ENCODE data around the gene VPS33B. TPM values are rescaled to one million over a fixed set of nuclear protein-coding genes. Genes with fewer than 3 reads are reported as not detected.

VPS33B gene
- total and polyA plus RNA-seq, 2 of the 13 experiments (the other 11 are each of a cell fraction or from before 2014, with no cell fraction given): 15.8 to 16.5 TPM

GRCh38 chr15:90994417-90995311, 27.7 kb downstream of the VPS33B start, which contains the start of gene PRC1 (continued):
- no peak for TF ChIP-seq SOX13 (IDR thresholded peaks at IDR 0.05)
- TF ChIP-seq SOX13 (CRISPR knock-in tag; conservative IDR thresholded peaks at IDR 0.05 in 1 of 2, IDR thresholded peaks at IDR 0.05 in 1 of 2): peak in 1 of 2 experiments; percentile 52; a peak in 1 of 4 replicates
- peak; percentile 62 for TF ChIP-seq ZNF777 (CRISPR knock-in tag; IDR thresholded peaks at IDR 0.05)
- TF ChIP-seq ZNF160 (CRISPR knock-in tag; IDR thresholded peaks at IDR 0.05): 0 out of 2 replicates have a peak, but pooled peaks have one; percentile 59
- TF ChIP-seq ZNF350 (CRISPR knock-in tag; IDR thresholded peaks at IDR 0.05; ENCODE audit: borderline replicate concordance, low read depth): peak; percentile 82
- TF ChIP-seq KDM5B (CRISPR knock-in tag; IDR thresholded peaks at IDR 0.05; ENCODE audit: borderline replicate concordance): peak; percentile 88; the same call in 1 of the 2 replicates
- TF ChIP-seq ZBTB2 (CRISPR knock-in tag; IDR thresholded peaks at IDR 0.05; ENCODE audit: low read depth): peak; percentile 13; the same call in 1 of the 2 replicates
- TF ChIP-seq, protein P1, sequence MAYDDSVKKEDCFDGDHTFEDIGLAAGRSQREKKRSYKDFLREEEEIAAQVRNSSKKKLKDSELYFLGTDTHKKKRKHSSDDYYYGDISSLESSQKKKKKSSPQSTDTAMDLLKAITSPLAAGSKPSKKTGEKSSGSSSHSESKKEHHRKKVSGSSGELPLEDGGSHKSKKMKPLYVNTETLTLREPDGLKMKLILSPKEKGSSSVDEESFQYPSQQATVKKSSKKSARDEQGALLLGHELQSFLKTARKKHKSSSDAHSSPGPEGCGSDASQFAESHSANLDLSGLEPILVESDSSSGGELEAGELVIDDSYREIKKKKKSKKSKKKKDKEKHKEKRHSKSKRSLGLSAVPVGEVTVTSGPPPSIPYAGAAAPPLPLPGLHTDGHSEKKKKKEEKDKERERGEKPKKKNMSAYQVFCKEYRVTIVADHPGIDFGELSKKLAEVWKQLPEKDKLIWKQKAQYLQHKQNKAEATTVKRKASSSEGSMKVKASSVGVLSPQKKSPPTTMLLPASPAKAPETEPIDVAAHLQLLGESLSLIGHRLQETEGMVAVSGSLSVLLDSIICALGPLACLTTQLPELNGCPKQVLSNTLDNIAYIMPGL (CRISPR knock-in tag; IDR thresholded peaks at IDR 0.05; ENCODE audit: borderline replicate concordance in 1 of 2, low read depth in 1 of 2): peak; percentile 83 to 85
- TF ChIP-seq ZNF274 (CRISPR knock-in tag; IDR thresholded peaks at IDR 0.05): 0 out of 2 replicates have a peak, but pooled peaks have one; percentile 56
- TF ChIP-seq PHF20 (CRISPR knock-in tag; IDR thresholded peaks at IDR 0.05): peak; percentile 86
- TF ChIP-seq HOMEZ (CRISPR knock-in tag; IDR thresholded peaks at IDR 0.05; ENCODE audit: low read depth): peak; percentile 43
- TF ChIP-seq NRL (CRISPR knock-in tag; IDR thresholded peaks at IDR 0.05; ENCODE audit: borderline replicate concordance): peak; percentile 71
- TF ChIP-seq SP140L (CRISPR knock-in tag; IDR thresholded peaks at IDR 0.05; ENCODE audit: borderline replicate concordance): no peak
- no peak for TF ChIP-seq ARNT (IDR thresholded peaks at IDR 0.05)
- TF ChIP-seq ZNF570 (CRISPR knock-in tag; IDR thresholded peaks at IDR 0.05; ENCODE audit: borderline replicate concordance): 0 out of 2 replicates have a peak, but pooled peaks have one; percentile 46
- 0 out of 2 replicates have a peak, but pooled peaks have one; percentile 15 for TF ChIP-seq ZMYM2 (CRISPR knock-in tag; IDR thresholded peaks at IDR 0.05)
- TF ChIP-seq ZNF235 (CRISPR knock-in tag; IDR thresholded peaks at IDR 0.05; ENCODE audit: borderline replicate concordance): no peak
- peak; percentile 85 for TF ChIP-seq ZFY (CRISPR knock-in tag; IDR thresholded peaks at IDR 0.05)
- TF ChIP-seq PHF21A (CRISPR knock-in tag; IDR thresholded peaks at IDR 0.05): peak; percentile 58; the same call in 1 of the 2 replicates
- TF ChIP-seq STAG1 (CRISPR knock-in tag; IDR thresholded peaks at IDR 0.05): no peak
- no peak for TF ChIP-seq ZNF264 (CRISPR knock-in tag; IDR thresholded peaks at IDR 0.05)
- peak; percentile 55; the same call in 1 of the 2 replicates for TF ChIP-seq ZSCAN9 (CRISPR knock-in tag; IDR thresholded peaks at IDR 0.05; ENCODE audit: borderline replicate concordance)
- TF ChIP-seq CBFB (CRISPR knock-in tag; IDR thresholded peaks at IDR 0.05): peak; percentile 74; the same call in 1 of the 2 replicates
- peak; percentile 22; the same call in 1 of the 2 replicates for TF ChIP-seq SAFB2 (CRISPR knock-in tag; IDR thresholded peaks at IDR 0.05; ENCODE audit: borderline replicate concordance, low read depth)
- peak; percentile 70; the same call in 1 of the 2 replicates for TF ChIP-seq ZNF598 (CRISPR knock-in tag; IDR thresholded peaks at IDR 0.05; ENCODE audit: borderline replicate concordance)
